Activated CD4-positive, alpha-beta T cell treated with anti-CD3 and anti-CD28 coated beads for 36 hours (primary cell): Measurements from ENCODE around the gene ULBP1. TPM values are rescaled to one million over a fixed set of nuclear protein-coding genes. Genes with fewer than 3 reads are reported as not detected.
"Not testable (repeated sequence)": the region's sequence is repeated elsewhere in the genome, so short reads cannot be mapped to it uniquely, and the experiment has no call there.

Experiments
- ATAC-seq: fragments of 200-7000 bp; cut with Tn5 transposase; one replicate; pipeline ENCODE4 v1.10.0; 2021; ENCODE audit warnings: mild to moderate bottlenecking, moderate library complexity
- CTCF ChIA-PET: fragments of 350-600 bp; sonication (Branson Sonifier 250); formaldehyde crosslinking; loops from one replicate; lab custom pipeline; 2021; ENCODE audit warnings: antibody characterized with exemption; lab: Charles Lee
- POLR2A ChIA-PET: fragments of 350-600 bp; sonication (Branson Sonifier 250); formaldehyde crosslinking; loops from one replicate; lab custom pipeline; 2021; ENCODE audit warnings: antibody characterized with exemption, inconsistent platforms; lab: Charles Lee
- DNase-seq: peaks from one replicate; pipeline ENCODE4 v3.0.0-alpha.2; 2020
- H3K27ac Mint-ChIP-seq: one replicate; pipeline ENCODE4 v1.8.0; 2021; ENCODE audit warnings: mixed read lengths
- H3K27me3 Mint-ChIP-seq: one replicate; pipeline ENCODE4 v1.8.0; 2021; ENCODE audit warnings: mixed read lengths
- H3K36me3 Mint-ChIP-seq: one replicate; pipeline ENCODE4 v1.8.0; 2021; ENCODE audit warnings: low read depth, mixed read lengths
- H3K4me1 Mint-ChIP-seq: one replicate; pipeline ENCODE4 v1.8.0; 2021; ENCODE audit warnings: mixed read lengths
- H3K4me3 Mint-ChIP-seq: one replicate; pipeline ENCODE4 v1.8.0; 2021; ENCODE audit warnings: mild to moderate bottlenecking, moderate library complexity, mixed read lengths
- H3K9me3 Mint-ChIP-seq: one replicate; pipeline ENCODE4 v1.8.0; 2021; ENCODE audit warnings: low read depth, mixed read lengths
- intact Hi-C, 2 experiments: fragments of 100-400 bp; cut with DNase I in 1 of 2; cut with micrococcal nuclease in 1 of 2; formaldehyde crosslinking; loops; one replicate each; pipeline versions ENCODE4 v1.14.2 to v1.15.1; 2022 to 2024; cut with DNase I, micrococcal nuclease
- total RNA-seq, 2 experiments: library from RNA; stranded (reverse); gene quantifications; one replicate each; pipeline ENCODE4 v1.2.3, GENCODE V29; 2021

ULBP1 gene
- total RNA-seq, 2 experiments from 2014 or later = 2.7 to 5.0 TPM

GRCh38 chr6:149941583-149942460 is 21.9 kb upstream of the ULBP1 start, which contains the start of gene ULBP2:
TSS of gene ULBP2 (plus strand) at chr6:149942014. CDS start at chr6:149942073, 59 bp downstream.
- Mint-ChIP-seq H3K36me3 (no peaks in the 10 kb centered on the region), H3K4me3 (peak within 1 kb of the TSS; percentile 77), H3K27ac (no peak within 1 kb of the TSS), H3K27me3 (peaks cover 51% of the 10 kb centered on the region), H3K4me1 (peaks cover 25% of the 10 kb centered on the region), H3K9me3 (no peaks in the 10 kb centered on the region)
- intact Hi-C loops = loop anchor here (1.0 to 2.0 kb wide), 2 partner anchors 21 to 65 kb away; partner anchors contain the start of gene ULBP1 (in 2 of the 2)
- peak; percentile 92 for ATAC-seq
- peak; percentile 91 for DNase-seq
- POLR2A ChIA-PET = no interaction called here
- CTCF ChIA-PET = no interaction called here

DNA sequence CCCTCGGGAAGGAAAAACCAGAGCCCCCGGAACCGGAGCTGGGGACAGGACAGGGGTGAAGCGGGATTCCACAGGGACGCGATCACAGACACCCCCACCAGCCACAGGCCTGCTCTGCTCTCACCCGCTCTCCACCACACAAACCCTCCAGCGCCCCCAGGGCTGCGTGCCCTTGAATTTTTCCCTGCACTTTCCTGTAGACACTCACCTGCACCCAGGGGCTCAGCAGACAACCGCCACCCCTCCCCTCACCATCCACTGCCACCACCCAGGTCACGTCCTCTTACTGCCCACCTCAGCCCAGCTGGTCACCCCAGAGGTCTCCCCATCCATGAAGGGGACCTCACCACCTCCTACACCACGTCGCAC is 21.3 kb upstream of the ULBP1 start:
- DNase-seq = no peak
- Mint-ChIP-seq H3K27me3 (peaks cover 46% of the 10 kb centered on the region), H3K9me3 (no peaks in the 10 kb centered on the region)

DNA sequence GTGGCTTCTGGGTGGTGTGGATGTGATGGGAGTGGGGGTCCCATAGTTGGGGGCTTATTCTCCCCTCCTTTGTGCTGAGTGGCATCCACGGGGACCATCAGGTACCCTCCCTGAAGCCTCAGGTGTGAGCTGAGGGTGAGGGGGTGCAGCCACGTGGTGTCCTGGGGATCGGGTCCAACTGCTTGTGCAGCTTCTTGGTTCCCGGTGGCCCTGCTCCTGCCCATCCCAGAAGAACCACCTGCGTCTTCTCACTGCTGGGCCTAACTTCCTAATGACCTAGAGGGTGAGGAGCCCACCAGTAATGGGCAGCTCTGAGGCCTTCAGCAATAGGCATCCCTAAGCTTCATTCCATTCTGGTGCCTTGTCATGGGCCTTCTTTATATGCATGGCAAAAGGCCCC is 20.4 kb upstream of the ULBP1 start:
- ATAC-seq, H3K9me3 Mint-ChIP-seq, H3K4me3 Mint-ChIP-seq, H3K27ac Mint-ChIP-seq, POLR2A ChIA-PET, DNase-seq, CTCF ChIA-PET, H3K36me3 Mint-ChIP-seq, intact Hi-C loops: not testable (repeated sequence)
- Mint-ChIP-seq H3K4me1 (peaks cover 23% of the 10 kb centered on the region), H3K27me3 (peaks cover 40% of the 10 kb centered on the region)

More for the DNA sequence above, 21.3 kb upstream of the ULBP1 start:
- Mint-ChIP-seq H3K4me1 (peaks cover 25% of the 10 kb centered on the region), H3K36me3 (no peaks in the 10 kb centered on the region), H3K27ac (no peak overlapping the region), H3K4me3 (peak overlapping the region; percentile 77)
- intact Hi-C loops = loop anchor here in 1 of 2 experiments (1.0 kb wide), 1 partner anchor 21 kb away; the partner anchor contains the start of gene ULBP1
- ChIA-PET CTCF (no interaction called here), POLR2A (no interaction called here)
- ATAC-seq = no peak

- ATAC-seq, H3K4me3 Mint-ChIP-seq, CTCF ChIA-PET, intact Hi-C loops, POLR2A ChIA-PET, H3K36me3 Mint-ChIP-seq, H3K9me3 Mint-ChIP-seq, H3K27ac Mint-ChIP-seq, H3K4me1 Mint-ChIP-seq, DNase-seq: not testable (repeated sequence)
- peaks cover 38% of the 10 kb centered on the region for H3K27me3 Mint-ChIP-seq
Measured at GRCh38 chr6:149945276-149945675, 18.5 kb upstream of the ULBP1 start.

DNA sequence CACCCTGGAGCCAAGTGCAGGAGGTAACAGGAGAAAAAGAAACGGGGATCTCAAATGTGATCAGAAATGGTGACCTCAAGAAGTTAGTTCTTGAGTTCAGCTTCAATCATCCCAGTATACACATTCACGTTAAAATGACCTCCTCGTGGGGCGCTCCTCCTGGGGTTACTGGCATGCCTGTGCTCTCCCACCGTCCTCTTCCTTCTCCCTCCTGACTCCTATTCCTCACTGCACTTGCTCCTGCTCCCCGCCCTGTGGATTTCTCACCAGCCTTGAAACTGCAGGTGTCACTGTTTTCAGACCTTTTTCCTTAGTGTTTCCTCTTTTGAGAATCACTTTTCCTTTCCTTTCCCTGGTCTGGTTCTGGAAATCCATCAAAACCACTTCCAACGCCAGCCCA is 17.1 kb upstream of the ULBP1 start:
- H3K4me3 Mint-ChIP-seq, ATAC-seq, intact Hi-C loops, POLR2A ChIA-PET, H3K4me1 Mint-ChIP-seq, H3K9me3 Mint-ChIP-seq, H3K36me3 Mint-ChIP-seq, DNase-seq, H3K27ac Mint-ChIP-seq: not testable (repeated sequence)
- CTCF ChIA-PET = interaction anchor here (0.5 kb wide), 1 partner anchor 122 kb away, joined by 4 read pairs; the partner anchor contains the start of gene ULBP3
- H3K27me3 Mint-ChIP-seq = peaks cover 38% of the 10 kb centered on the region

GRCh38 chr6:149947533-149947932 is 16.2 kb upstream of the ULBP1 start:
- ATAC-seq, CTCF ChIA-PET, POLR2A ChIA-PET, H3K4me1 Mint-ChIP-seq, H3K4me3 Mint-ChIP-seq, H3K27ac Mint-ChIP-seq, H3K9me3 Mint-ChIP-seq, DNase-seq, intact Hi-C loops, H3K36me3 Mint-ChIP-seq: not testable (repeated sequence)
- peaks cover 44% of the 10 kb centered on the region for H3K27me3 Mint-ChIP-seq

GRCh38 chr6:149948011-149948410 is 15.7 kb upstream of the ULBP1 start:
- Mint-ChIP-seq H3K4me3 (no peak overlapping the region), H3K9me3 (no peaks in the 10 kb centered on the region), H3K4me1 (no peaks in the 10 kb centered on the region), H3K27me3 (peaks cover 43% of the 10 kb centered on the region), H3K27ac (no peak overlapping the region), H3K36me3 (no peaks in the 10 kb centered on the region)
- intact Hi-C loops = no loop called here
- POLR2A ChIA-PET = no interaction called here
- DNase-seq (no peak), ATAC-seq (no peak)
- CTCF ChIA-PET = no interaction called here

DNA sequence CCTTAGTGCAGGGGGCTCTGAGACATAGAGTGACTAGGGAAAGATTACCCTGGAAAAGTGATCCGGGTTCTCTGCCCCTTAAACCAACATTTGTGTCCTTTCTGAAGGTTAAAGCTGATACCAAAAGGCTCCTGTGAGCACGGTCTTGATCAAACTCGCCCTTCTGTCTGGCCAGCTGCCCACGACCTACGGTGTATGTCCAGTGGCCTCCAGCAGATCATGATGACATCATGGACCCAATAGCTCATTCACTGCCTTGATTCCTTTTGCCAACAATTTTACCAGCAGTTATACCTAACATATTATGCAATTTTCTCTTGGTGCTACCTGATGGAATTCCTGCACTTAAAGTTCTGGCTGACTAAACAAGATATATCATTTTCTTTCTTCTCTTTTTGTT is 15.1 kb upstream of the ULBP1 start:
- peaks cover 45% of the 10 kb centered on the region for H3K27me3 Mint-ChIP-seq
- DNase-seq = no peak
- intact Hi-C loops = no loop called here
- CTCF ChIA-PET = interaction anchor here (0.6 to 1.8 kb wide), 2 partner anchors 40 to 68 kb away, joined by 3 to 7 read pairs; no protein-coding TSS in a partner anchor
- H3K9me3 Mint-ChIP-seq = no peaks in the 10 kb centered on the region
- no peaks in the 10 kb centered on the region for H3K4me1 Mint-ChIP-seq
- no peaks in the 10 kb centered on the region for H3K36me3 Mint-ChIP-seq
- no peak overlapping the region for H3K4me3 Mint-ChIP-seq
- no peak for ATAC-seq
- POLR2A ChIA-PET = no interaction called here
- H3K27ac Mint-ChIP-seq = no peak overlapping the region

- no peak overlapping the region for H3K27ac Mint-ChIP-seq
- ChIA-PET CTCF (interaction anchor here (1.2 kb wide), 1 partner anchor 110 kb away, joined by 3 read pairs; no protein-coding TSS in a partner anchor), POLR2A (no interaction called here)
- no peaks in the 10 kb centered on the region for H3K36me3 Mint-ChIP-seq
- DNase-seq (no peak), ATAC-seq (no peak)
- H3K4me1 Mint-ChIP-seq = peaks cover 5% of the 10 kb centered on the region
- no peak overlapping the region for H3K4me3 Mint-ChIP-seq
- H3K9me3 Mint-ChIP-seq = no peaks in the 10 kb centered on the region
- intact Hi-C loops = no loop called here
- peaks cover 50% of the 10 kb centered on the region for H3K27me3 Mint-ChIP-seq
Measured at GRCh38 chr6:149950423-149950822, 13.3 kb upstream of the ULBP1 start.

DNA sequence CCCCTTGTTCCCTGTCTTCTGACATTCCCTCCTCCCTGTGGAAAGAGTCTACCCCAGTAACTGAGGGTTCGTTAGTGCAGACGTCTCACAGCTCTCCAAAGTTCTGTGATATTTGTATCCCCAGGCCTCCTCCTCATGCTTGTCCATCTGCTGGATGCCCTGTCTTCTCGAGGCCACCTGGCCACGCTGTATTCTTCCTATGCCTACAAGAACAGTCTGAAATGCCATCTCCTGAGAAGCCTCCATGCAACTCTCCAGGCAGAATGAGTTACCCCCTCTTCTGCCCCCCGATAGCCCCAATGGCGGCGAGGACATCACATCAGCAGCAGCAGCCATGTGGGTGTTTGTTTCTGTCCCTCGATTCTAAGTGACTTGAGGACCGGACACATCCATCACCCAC is 12.6 kb upstream of the ULBP1 start:
- intact Hi-C loops = no loop called here
- DNase-seq (no peak), ATAC-seq (no peak)
- no peak overlapping the region for H3K27ac Mint-ChIP-seq
- ChIA-PET CTCF (interaction anchor here (1.9 kb wide), 1 partner anchor 66 kb away, joined by 7 read pairs; no protein-coding TSS in a partner anchor), POLR2A (no interaction called here)
- H3K9me3 Mint-ChIP-seq = no peaks in the 10 kb centered on the region
- H3K27me3 Mint-ChIP-seq = peaks cover 57% of the 10 kb centered on the region
- H3K4me3 Mint-ChIP-seq = no peak overlapping the region
- H3K4me1 Mint-ChIP-seq = peaks cover 5% of the 10 kb centered on the region
- H3K36me3 Mint-ChIP-seq = no peaks in the 10 kb centered on the region

DNA sequence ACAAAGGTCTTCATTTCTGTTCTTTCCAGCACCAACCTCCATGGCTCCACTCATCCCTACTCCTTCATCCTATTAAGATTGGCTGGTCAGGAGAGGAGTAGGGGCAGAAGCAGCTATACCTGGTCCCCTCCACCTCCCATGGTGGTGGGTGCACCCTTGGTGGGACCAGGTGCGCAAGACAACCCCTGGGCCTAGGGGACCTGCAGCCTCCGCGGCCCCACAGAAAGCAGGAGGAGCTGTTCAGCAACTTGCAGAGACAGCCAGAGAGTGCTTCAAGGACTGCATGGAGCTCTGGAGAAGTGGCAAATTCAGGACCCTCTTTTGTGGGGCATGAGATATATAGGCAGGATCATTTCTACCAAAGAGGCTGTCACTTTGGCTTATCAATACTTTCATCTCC is 12.1 kb upstream of the ULBP1 start:
- CTCF ChIA-PET = interaction anchor here (0.8 to 1.9 kb wide), 3 partner anchors 66 to 123 kb away, joined by 3 to 7 read pairs (median 4); no protein-coding TSS in a partner anchor
- no peak overlapping the region for H3K4me3 Mint-ChIP-seq
- POLR2A ChIA-PET = no interaction called here
- ATAC-seq (no peak), DNase-seq (no peak)
- H3K9me3 Mint-ChIP-seq = no peaks in the 10 kb centered on the region
- H3K4me1 Mint-ChIP-seq = peaks cover 5% of the 10 kb centered on the region
- H3K36me3 Mint-ChIP-seq = no peaks in the 10 kb centered on the region
- peaks cover 59% of the 10 kb centered on the region for H3K27me3 Mint-ChIP-seq
- H3K27ac Mint-ChIP-seq = no peak overlapping the region
- intact Hi-C loops = no loop called here
